Parathyroid adenoma (tissue), 2 donors: ENCODE measurements around the gene DRICH1.
"Not testable (repeated sequence)": the region's sequence is repeated elsewhere in the genome, so short reads cannot be mapped to it uniquely, and the experiment has no call there.

ENCODE experiments used
- H2AFZ ChIP-seq: fragments of 300-600 bp; sonication (generic); one replicate; pipeline ENCODE4 v1.7.0; 2017; ENCODE audit warnings: antibody characterized with exemption, mild to moderate bottlenecking
- H3K27ac ChIP-seq: fragments of 300-600 bp; sonication (generic); one replicate; pipeline ENCODE4 v1.7.0; 2017
- H3K27me3 ChIP-seq: fragments of 300-600 bp; sonication (generic); one replicate; pipeline ENCODE4 v1.7.0; 2017; ENCODE audit warnings: low read length; ENCODE audit not compliant: control insufficient read depth, insufficient read depth
- H3K36me3 ChIP-seq: fragments of 300-600 bp; sonication (generic); one replicate; pipeline ENCODE4 v1.7.0; 2017; ENCODE audit warnings: low read length; ENCODE audit not compliant: control insufficient read depth, insufficient read depth
- H3K4me1 ChIP-seq: fragments of 300-600 bp; sonication (generic); one replicate; pipeline ENCODE4 v1.7.0; 2017; ENCODE audit warnings: control low read depth
- H3K4me2 ChIP-seq: fragments of 300-600 bp; sonication (generic); one replicate; pipeline ENCODE4 v1.7.0; 2017; ENCODE audit warnings: low read length
- H3K4me3 ChIP-seq: fragments of 300-600 bp; sonication (generic); one replicate; pipeline ENCODE4 v1.7.0; 2017; ENCODE audit warnings: low read depth, low read length
- H3K79me2 ChIP-seq: fragments of 300-600 bp; sonication (generic); one replicate; pipeline ENCODE4 v1.7.0; 2017; ENCODE audit warnings: control low read depth
- H3K9ac ChIP-seq: fragments of 300-600 bp; sonication (generic); one replicate; pipeline ENCODE4 v1.7.0; 2017; ENCODE audit warnings: mild to moderate bottlenecking
- H3K9me3 ChIP-seq: fragments of 300-600 bp; sonication (generic); one replicate; pipeline ENCODE4 v1.7.0; 2017; ENCODE audit warnings: low read length; ENCODE audit not compliant: control insufficient read depth
- TF ChIP-seq, protein P1 (sequence below): fragments of 300-600 bp; sonication (generic); IDR thresholded peaks from one replicate; pipeline ENCODE4 v1.7.0; 2017; ENCODE audit warnings: antibody characterized with exemption, mild to moderate bottlenecking
- donor health status: primary hyperparathyroidism.

Gene DRICH1

DNA sequence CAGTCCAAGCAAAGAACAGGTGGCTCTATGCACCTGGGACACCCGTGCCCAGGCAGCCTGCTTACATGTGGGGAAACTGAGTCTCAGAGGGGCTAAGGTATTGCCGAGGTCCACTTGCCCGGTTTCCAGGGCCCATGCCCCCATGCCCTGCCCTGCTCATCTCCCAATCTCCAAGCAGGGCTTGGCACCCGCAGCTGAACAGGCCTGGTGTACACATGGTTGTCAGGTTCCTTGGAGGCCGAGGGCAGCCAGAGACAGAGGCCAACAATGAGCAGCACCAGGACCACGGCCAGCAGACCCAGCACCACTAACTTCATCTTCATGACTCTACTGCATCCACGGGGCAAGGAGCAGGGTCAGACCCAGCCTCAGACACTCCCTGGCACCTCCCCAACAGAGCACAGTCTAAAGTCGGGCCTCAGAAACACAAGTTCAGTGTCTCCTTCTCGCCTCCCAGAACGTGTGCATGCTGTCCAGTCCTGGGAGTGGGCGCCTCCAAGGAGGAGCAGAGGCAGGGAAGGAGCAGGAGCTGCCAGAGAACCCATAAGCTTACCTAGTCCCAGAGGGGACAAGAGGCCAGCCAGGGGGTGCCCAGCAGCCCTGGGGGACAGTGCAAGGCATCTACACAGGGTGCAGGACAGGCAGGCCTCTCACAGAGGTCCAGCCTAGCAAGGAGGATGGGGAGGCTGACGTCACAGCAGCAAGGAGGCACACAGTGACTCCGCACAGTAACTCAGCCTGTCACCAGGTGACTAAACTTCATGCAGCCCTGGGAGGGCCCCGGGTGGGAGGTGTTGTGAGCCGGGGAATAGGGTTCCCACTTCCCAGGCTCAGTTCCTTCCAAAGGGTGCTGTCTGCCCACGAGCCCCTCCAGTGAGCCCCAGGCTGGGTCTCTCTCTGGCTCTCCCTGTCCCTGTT lies 38.5 kb upstream of the DRICH1 start:
- no peaks in the 10 kb centered on the region for H3K9me3 ChIP-seq
- H3K9ac ChIP-seq: no peak overlapping the region
- H3K36me3 ChIP-seq: no peaks in the 10 kb centered on the region
- H3K4me1 ChIP-seq: no peaks in the 10 kb centered on the region
- H3K4me3 ChIP-seq: no peak overlapping the region
- H3K27ac ChIP-seq: no peak overlapping the region
- no peaks in the 10 kb centered on the region for H3K79me2 ChIP-seq
- no peaks in the 10 kb centered on the region for H3K27me3 ChIP-seq
- H2AFZ ChIP-seq: no peak overlapping the region
- TF ChIP-seq, protein P1, sequence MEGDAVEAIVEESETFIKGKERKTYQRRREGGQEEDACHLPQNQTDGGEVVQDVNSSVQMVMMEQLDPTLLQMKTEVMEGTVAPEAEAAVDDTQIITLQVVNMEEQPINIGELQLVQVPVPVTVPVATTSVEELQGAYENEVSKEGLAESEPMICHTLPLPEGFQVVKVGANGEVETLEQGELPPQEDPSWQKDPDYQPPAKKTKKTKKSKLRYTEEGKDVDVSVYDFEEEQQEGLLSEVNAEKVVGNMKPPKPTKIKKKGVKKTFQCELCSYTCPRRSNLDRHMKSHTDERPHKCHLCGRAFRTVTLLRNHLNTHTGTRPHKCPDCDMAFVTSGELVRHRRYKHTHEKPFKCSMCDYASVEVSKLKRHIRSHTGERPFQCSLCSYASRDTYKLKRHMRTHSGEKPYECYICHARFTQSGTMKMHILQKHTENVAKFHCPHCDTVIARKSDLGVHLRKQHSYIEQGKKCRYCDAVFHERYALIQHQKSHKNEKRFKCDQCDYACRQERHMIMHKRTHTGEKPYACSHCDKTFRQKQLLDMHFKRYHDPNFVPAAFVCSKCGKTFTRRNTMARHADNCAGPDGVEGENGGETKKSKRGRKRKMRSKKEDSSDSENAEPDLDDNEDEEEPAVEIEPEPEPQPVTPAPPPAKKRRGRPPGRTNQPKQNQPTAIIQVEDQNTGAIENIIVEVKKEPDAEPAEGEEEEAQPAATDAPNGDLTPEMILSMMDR: no peak
- H3K4me2 ChIP-seq: no peak overlapping the region

DNA sequence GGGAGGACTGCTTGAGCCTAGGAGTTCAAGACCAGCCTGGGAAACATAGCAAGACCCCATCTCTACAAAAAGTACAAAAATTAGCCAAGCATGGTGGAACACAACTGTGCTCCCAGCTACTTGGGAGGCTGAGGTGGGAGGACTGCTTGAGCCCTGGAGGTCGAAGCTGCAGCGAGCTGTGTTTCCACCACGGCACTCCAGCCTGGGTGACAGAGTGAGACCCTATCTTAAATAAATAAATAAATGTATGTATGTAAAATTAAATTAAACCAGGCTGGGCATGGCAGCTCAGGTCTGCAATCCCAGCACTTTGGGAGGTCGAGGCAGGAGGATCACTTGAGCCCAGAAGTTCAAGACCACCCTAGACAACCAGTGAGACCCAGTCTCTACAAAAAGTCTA lies 28.3 kb upstream of the DRICH1 start:
- not testable (repeated sequence) for H3K36me3 ChIP-seq, H2AFZ ChIP-seq, H3K4me1 ChIP-seq, H3K79me2 ChIP-seq, H3K27me3 ChIP-seq, H3K9me3 ChIP-seq, H3K4me3 ChIP-seq, H3K4me2 ChIP-seq, H3K9ac ChIP-seq, H3K27ac ChIP-seq

DNA sequence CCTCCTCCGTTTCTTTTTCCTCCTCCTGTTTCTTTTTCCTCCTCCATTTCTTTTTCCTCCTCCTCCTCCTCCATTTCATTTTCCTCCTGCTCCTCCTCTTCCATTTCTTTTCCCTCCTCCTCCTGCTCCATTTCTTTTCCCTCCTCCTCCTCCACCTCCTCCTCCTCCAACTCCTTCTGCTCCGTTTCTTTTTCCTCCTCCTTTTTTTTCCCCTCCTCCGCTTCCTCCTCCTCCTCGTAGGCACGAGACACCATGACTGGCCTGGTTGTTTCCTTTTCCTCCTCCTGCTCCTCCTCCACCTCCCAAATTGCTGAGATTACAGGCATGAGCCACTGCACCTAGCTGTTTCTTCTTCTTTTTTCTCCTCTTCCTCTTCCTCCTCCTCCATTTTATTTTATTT lies 25.6 kb upstream of the DRICH1 start:
- H3K4me2 ChIP-seq: no peak overlapping the region
- no peaks in the 10 kb centered on the region for H3K27me3 ChIP-seq
- H2AFZ ChIP-seq: no peak overlapping the region
- H3K4me3 ChIP-seq: no peak overlapping the region
- H3K9me3 ChIP-seq: no peaks in the 10 kb centered on the region
- H3K4me1 ChIP-seq: no peaks in the 10 kb centered on the region
- no peaks in the 10 kb centered on the region for H3K79me2 ChIP-seq
- TF ChIP-seq, protein P1: no peak
- no peak overlapping the region for H3K27ac ChIP-seq
- no peak overlapping the region for H3K9ac ChIP-seq
- H3K36me3 ChIP-seq: no peaks in the 10 kb centered on the region

DNA sequence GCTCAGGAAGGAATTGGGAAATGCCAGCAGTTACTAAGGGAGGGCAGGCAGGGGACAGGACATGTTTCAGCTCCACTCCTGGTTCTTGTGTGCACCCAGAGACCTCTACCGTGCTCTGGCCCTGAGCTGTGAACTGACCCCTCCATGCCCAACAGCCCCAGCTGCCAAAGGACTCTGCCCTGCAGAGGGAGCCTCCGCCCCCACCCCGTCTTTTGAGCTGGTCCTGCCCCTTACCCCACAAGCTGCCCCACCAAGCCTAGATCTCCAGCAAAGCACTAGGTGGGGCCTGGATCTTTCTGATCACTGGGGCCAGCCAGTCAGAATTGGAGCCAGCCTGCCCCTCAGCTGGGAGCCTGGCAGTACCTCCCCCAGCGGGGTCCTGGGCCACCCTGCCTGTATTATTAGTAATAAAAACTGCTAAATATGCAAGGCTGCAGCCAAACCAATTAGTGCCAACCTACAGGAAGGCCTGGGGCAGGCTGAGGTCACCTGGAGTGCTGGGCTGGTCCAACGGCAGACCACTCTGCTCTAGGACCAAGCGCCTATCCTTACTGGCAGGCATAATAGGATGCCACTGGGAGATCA lies 23.9 kb upstream of the DRICH1 start:
- Histone ChIP-seq H3K4me3 (no peak overlapping the region), H3K79me2 (no peaks in the 10 kb centered on the region), H3K36me3 (no peaks in the 10 kb centered on the region), H3K9ac (no peak overlapping the region), H2AFZ (no peak overlapping the region), H3K4me2 (no peak overlapping the region), H3K27me3 (no peaks in the 10 kb centered on the region), H3K27ac (no peak overlapping the region), H3K9me3 (no peaks in the 10 kb centered on the region), H3K4me1 (no peaks in the 10 kb centered on the region)
- TF ChIP-seq, protein P1: no peak

DNA sequence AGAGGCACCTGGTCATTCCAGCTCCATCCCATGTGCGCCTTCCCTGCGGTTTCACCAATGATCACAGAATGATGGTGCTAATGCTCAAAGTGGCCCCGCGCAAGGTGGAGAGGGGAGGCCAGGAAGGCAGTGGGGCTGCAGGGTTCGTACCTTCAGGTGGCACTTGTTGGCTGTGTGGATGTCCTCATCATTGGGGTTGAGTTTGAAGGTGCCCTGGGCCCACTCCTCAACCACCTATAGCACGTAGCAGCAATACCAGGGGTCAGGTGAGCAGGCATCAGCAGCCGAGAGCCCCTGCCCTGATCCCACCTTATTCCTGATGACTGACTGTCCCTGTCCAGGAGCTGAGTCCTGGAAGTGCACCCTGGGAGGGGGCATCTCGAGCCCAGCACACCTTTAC lies 20.6 kb upstream of the DRICH1 start:
- Histone ChIP-seq H3K9me3 (no peaks in the 10 kb centered on the region), H3K4me2 (no peak overlapping the region), H3K36me3 (no peaks in the 10 kb centered on the region), H3K27ac (no peak overlapping the region), H3K4me3 (no peak overlapping the region), H2AFZ (no peak overlapping the region), H3K79me2 (no peaks in the 10 kb centered on the region), H3K27me3 (no peaks in the 10 kb centered on the region), H3K4me1 (no peaks in the 10 kb centered on the region), H3K9ac (no peak overlapping the region)
- TF ChIP-seq, protein P1: no peak
